ENCODE data around the gene LRMDA.

LRMDA gene

DNA sequence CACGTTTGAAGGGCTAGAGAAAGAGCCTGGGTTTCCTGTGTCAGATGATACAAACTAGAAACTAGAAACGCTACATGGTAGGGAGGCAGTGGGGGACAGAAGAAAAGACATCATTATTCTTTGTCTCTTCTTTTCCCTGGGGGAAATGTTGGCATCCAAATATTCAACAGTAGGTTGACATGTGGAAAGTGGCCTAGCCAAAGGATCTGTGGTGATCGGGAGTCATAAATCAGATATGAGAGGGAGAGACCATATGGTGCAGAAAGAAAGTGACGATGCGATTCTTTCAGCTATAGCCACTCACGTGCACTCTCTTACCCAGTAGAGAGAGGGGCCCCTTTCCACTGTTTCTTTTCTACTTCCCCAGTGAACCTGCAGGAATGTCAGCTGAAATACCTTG is 964.7 kb downstream of the LRMDA start:
- TF ChIP-seq, protein P1, sequence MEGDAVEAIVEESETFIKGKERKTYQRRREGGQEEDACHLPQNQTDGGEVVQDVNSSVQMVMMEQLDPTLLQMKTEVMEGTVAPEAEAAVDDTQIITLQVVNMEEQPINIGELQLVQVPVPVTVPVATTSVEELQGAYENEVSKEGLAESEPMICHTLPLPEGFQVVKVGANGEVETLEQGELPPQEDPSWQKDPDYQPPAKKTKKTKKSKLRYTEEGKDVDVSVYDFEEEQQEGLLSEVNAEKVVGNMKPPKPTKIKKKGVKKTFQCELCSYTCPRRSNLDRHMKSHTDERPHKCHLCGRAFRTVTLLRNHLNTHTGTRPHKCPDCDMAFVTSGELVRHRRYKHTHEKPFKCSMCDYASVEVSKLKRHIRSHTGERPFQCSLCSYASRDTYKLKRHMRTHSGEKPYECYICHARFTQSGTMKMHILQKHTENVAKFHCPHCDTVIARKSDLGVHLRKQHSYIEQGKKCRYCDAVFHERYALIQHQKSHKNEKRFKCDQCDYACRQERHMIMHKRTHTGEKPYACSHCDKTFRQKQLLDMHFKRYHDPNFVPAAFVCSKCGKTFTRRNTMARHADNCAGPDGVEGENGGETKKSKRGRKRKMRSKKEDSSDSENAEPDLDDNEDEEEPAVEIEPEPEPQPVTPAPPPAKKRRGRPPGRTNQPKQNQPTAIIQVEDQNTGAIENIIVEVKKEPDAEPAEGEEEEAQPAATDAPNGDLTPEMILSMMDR (IDR thresholded peaks at IDR 0.05), result no peak

DNA sequence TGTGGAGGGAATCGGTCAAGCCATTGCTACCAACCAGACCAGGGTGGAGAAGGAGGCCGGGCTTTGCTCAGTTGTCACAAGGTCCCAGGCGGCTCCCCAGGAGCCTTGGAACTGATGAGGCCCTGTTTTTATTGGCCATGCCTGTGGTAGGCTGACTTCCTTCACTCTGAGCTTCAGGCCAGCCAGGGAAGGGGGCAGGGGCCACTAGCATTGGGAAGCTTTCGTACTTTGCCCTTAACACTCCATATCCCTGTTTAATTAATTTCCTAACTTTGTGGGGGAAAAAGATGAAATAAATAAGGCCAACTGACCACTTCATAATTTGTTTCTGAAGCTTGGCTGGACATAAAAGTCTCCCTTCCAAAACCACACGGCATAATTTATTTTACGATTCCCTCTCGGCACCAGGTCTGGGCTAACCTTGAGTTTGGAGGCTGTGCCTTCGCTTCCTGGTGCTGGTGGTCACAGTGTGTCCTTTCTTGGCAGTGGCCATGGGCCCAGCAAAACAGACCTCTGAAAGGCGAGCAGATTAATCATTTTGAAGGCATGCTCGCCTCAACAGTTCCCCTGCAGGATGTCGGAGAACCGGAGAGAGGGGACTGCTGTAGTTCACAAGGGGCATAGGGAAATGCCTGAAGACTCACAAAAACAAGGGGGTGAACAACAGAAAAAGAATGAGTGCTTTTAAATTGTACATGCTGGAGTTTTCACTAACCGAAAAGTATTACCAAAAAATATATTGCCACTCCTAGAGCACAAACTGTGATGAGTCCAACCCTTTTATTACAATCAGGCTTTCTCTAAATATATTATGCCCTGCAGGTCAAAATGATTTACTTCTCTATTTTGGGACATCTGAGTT is 966.0 kb downstream of the LRMDA start:
- TF ChIP-seq, protein P1 (IDR thresholded peaks at IDR 0.05), result no peak

DNA sequence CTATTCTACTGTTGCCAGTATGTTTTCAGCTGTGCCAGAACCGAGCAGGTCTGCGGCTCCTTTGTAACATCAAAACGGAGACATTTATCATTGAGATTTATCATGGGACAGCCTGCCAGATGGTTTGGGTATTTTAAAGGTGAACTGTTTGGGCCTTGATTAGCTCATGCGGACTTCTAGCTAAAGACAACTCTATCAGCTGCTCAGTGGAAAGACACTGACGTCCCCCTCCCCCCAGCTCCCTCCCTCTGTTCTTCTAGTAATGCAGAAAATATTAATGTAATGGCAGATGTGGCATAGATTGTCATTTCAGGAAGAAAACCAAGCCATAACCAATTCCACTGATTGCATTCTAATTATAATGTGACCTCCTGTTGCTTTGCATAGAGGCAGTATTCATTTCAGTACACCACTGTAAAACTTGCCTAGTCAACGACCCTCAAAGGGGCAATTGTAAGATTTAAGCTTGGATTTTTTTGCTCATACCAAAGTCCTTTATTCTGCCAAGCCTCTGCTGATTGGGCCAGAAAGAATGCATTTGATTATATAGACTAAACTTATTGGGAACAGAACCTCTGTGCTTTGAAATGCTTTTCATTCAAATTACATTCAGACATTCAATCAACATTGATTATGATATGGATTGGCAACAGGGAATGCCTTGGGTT is 966.8 kb downstream of the LRMDA start:
- TF ChIP-seq, protein P1 (IDR thresholded peaks at IDR 0.05), result no peak

DNA sequence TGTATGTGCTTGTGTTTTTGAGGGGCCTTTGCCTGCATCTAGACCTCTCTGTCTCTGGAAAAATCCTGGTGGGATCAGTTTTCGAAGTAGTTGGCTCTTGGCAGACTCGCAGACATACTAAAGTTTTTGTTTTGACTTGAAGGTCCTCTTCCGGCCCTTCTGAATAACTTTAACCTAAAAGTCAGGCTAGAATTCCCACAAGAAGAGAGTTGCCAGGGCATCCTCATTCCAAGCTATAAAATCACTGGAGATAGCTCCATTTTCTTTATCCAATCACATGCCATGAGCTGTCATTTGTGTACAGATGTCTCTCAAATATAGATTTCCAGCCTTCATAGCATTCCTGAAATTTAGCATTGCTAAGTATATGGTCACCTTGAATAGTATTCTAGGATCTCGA is 967.8 kb downstream of the LRMDA start:
- TF ChIP-seq, protein P1 (IDR thresholded peaks at IDR 0.05), result no peak

DNA sequence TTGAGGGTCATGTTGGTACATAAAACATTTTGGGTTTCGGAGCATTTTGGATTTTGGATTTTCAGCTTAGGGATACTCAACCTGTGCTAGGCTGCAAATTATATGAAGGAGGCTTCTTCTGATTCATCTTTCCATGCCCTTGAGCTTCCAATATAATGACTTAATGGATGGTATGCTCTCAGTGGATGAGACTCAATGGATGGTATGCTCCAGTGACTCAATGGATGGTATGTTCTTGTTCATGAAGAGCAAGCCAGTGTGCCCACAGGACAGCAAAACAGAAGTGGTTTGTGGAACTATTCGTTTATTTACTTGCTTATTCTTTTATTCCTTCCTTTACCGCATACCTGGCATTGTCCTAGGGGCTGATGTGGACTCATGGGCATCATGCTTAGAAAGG is 969.6 kb downstream of the LRMDA start:
- TF ChIP-seq, protein P1 (IDR thresholded peaks at IDR 0.05), result no peak

DNA sequence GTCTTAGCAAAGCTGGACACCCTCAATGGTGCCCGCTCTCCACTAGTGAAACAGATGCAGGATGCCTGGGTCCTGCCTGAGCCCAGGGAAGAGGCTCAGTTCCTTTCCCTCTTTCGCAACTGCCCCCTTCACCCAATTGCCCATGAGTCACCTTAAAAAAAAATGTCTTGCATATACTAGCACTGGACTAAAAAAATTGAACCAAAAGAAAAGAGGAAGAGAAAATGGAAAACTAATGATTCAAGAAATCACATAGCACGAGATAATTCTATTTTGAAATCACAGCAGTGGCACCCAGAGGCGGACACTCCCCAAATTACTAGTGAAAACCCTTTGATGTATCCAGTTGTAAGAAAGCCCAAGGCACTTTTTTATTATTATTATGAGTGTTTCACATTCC is 972.5 kb downstream of the LRMDA start:
- TF ChIP-seq, protein P1 (IDR thresholded peaks at IDR 0.05), result no peak

DNA sequence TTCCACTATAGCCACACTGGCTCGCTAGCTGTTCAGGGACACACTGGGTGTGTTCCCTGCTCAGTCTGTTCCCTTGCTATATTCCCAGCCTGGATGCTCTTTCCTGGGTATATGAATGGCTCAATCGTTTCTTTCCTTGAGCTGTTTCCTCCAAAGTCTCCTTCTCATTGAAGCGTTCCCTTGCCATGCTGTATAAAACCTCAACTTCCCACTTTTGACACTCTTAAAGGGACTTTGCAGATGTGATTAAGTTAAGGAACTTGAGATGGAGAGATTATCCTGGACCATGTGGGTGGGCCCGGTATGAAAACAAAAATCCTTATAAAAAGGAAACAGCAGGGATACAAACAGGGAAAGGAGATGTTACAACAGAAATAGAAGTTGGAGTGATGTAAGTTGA is 973.1 kb downstream of the LRMDA start:
- TF ChIP-seq, protein P1 (IDR thresholded peaks at IDR 0.05), result no peak
